ENCODE results near the gene KRT34.
"Not testable (repeated sequence)": the region's sequence is repeated elsewhere in the genome, so short reads cannot be mapped to it uniquely, and the experiment has no call there.

The KRT34 gene

DNA sequence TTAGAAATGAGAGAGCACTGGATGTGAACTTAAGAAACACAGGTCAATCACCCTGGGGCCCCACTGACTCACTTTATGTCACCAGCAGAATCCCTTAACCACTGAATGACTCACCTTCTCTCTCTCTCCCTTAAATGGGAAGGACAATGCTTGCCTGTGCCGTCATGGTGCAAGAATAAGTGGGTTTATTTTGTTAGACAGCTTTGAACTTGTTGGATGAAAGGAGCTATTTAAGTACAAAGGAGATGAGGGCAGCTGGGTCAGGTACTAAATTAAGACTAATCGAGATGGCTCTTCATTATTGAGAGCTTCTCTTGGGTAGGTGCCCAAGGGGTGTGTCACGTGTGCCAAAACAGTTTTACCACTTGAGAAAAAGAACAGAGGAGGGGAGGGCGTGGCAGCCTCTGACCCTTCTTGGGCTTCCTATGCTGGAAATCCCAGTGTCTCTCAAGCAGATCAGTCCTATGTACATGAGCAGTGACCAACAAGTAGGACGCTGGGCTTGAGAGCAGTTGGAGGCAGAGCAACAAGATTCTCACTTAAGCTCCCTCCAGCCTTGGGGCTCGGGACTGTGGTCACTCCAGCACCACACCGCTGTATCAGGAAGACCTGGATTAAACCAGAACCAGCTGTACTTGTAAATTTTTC, 22.0 kb upstream of the KRT34 start:
- no peak overlapping the region for H3K4me3 ChIP-seq (ENCODE audit: low read depth, low read length)
- TF ChIP-seq, protein P1, sequence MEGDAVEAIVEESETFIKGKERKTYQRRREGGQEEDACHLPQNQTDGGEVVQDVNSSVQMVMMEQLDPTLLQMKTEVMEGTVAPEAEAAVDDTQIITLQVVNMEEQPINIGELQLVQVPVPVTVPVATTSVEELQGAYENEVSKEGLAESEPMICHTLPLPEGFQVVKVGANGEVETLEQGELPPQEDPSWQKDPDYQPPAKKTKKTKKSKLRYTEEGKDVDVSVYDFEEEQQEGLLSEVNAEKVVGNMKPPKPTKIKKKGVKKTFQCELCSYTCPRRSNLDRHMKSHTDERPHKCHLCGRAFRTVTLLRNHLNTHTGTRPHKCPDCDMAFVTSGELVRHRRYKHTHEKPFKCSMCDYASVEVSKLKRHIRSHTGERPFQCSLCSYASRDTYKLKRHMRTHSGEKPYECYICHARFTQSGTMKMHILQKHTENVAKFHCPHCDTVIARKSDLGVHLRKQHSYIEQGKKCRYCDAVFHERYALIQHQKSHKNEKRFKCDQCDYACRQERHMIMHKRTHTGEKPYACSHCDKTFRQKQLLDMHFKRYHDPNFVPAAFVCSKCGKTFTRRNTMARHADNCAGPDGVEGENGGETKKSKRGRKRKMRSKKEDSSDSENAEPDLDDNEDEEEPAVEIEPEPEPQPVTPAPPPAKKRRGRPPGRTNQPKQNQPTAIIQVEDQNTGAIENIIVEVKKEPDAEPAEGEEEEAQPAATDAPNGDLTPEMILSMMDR (conservative IDR thresholded peaks at IDR 0.05; ENCODE audit: low read depth, low read length): no peak
- peak; percentile 89 for DNase-seq (ENCODE audit: low read depth)

DNA sequence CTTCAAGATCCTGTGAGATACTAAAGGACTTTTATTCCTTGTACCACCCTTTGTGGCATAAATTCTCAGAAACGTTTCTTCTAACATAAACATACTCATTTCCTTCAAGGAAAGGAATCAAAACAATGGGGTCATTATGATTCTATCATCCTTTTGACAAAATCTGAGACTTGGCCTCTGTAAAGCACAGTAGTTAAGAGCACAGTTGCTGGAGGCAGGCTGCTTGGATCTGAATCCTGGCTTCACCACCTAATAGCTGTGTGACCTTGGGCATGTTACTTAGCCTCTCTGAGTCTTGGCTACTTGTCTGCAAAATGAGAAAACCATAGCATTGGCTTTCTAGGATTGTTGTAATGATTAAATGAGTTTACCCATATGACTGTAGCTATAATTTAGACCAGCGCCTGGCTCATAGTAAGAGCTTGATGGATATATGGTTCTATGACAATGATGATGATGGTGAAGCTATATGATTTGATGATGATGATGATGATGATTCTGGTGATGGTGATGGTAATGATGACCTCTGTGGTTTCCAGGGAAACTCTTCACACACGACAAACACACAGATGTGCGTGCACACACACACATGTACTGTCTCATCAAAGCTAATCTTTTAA, 21.4 kb upstream of the KRT34 start:
- DNase-seq (ENCODE audit: low read depth): no peak
- no peak overlapping the region for H3K4me3 ChIP-seq (ENCODE audit: low read depth, low read length)
- TF ChIP-seq, protein P1 (conservative IDR thresholded peaks at IDR 0.05; ENCODE audit: low read depth, low read length): no peak

DNA sequence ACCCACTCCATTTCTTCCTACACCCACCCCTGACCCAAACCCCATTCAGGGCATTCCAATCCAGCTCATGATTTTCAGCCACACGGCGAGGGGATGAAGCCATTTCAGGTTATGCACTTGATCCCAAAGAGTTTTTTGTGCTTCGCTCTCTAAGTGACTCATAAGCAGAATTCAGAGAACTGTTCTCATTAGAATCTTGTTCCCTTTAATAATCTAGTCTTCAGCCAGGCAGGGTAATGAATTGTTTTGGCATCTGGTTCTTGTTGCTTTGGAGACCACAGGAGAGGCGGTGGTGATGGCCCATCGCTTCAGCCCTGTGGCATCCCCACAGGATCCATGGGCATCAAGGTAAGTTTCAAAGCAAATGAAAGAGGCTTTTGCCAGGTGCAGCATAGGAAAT, 20.1 kb upstream of the KRT34 start:
- DNase-seq (ENCODE audit: low read depth): peak; percentile 12
- H3K4me3 ChIP-seq (ENCODE audit: low read depth, low read length): no peak overlapping the region
- TF ChIP-seq, protein P1 (conservative IDR thresholded peaks at IDR 0.05; ENCODE audit: low read depth, low read length): no peak

DNA sequence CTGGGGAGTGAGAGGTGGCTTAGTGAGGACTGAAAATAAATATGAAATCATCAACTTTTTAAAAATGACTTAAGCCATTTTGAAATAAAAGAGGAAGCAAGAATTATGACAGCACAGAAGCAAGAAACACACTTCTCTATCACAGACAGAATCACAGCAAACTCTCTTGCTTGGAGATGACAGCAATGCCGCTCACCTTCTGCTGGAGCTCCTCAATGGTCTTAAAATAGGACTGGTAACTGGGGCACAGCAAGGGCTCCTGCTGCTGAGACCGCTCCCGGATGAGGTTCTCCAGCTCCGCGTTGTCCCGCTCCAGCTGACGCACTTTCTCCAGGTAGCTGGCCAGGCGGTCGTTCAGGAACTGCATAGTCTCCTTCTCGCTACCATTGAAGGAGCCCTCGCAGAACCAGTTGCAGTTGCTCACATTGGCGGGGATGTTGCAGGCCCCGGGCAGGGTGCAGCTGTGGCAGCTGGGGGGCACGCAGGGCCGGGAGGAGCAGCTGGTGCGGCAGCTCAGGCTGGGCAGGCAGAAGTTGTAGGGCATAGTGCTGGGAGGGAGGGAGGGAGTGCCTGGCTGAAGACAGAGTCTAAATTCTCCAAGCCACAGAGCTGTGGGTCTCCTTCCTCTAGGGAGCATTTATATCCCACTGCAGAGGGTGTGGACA, 15.0 kb upstream of the KRT34 start, which contains the start of gene KRT31:
TSS of gene KRT31 (minus strand) at position 613 of the 665 bp plus-strand sequence. CDS start at position 544, 69 bp downstream.
- no peak within 1 kb of the TSS for H3K4me3 ChIP-seq (ENCODE audit: low read depth, low read length)
- TF ChIP-seq, protein P1 (conservative IDR thresholded peaks at IDR 0.05; ENCODE audit: low read depth, low read length): no peak
- no peak for DNase-seq (ENCODE audit: low read depth)

DNA sequence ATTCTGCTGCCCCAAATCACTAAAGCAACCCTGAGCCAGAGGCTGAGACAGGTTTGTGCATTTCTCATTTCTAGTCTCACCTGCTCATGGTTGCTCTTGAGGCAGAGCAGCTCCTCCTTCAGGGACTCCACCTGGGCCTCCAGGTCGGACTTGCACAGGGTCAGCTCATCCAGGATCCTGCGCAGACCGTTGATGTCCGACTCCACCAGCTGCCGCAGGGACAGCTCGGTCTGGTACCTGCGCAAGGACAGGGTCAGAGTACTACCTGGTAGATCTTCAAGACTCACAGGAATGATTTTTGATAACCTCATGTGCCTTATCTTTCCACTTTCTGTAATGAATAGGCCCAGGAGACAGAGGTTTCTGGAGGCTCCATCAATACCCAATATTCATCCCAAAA, 14.2 kb upstream of the KRT34 start:
- TF ChIP-seq, protein P1 (conservative IDR thresholded peaks at IDR 0.05; ENCODE audit: low read depth, low read length): no peak
- no peak overlapping the region for H3K4me3 ChIP-seq (ENCODE audit: low read depth, low read length)
- DNase-seq (ENCODE audit: low read depth): no peak

DNA sequence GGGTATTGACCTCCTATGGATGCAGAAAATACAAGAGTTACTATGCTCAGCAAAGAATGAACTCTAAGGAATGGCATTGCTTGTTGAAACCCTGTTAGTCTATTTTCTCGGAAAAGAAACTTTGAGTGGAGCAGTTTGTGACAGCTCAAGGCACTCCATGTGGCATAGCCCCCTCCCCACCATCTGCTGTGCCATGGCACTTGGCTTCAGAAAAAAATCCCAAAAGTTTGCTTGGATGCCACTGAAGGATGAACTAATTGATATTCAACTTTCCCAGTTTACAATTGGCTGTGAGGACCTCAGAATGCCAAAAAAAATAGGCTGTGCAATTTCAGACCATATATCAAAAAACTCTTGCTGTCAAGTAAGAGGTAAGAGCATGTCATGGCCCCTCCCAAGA, 13.5 kb upstream of the KRT34 start:
- DNase-seq (ENCODE audit: low read depth): no peak
- TF ChIP-seq, protein P1 (conservative IDR thresholded peaks at IDR 0.05; ENCODE audit: low read depth, low read length): no peak
- no peak overlapping the region for H3K4me3 ChIP-seq (ENCODE audit: low read depth, low read length)

DNA sequence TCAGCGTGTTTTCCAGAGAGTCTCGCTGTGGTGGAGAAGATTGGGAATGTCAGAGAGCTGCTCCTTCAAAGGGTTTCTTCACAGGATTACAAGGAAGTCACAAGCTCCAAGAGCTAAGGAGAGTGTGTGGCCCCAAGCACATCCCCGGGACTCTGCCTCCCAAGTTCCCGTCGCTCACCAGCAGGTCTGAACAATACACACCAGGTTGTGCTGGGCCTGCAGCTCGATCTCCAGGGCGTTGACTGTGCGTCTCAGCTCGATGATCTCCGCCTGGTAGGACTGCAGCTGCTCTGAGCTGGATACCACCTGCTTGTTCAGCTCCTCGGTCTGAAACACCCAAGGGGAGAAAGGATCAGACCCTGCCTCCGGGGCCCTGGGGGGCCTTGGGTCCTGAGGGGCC, 12.9 kb upstream of the KRT34 start:
- H3K4me3 ChIP-seq (ENCODE audit: low read depth, low read length); DNase-seq (ENCODE audit: low read depth): not testable (repeated sequence)

Measured in choroid plexus epithelial cell (primary cell).